HG02840 (cell line): ENCODE measurements around the gene CBX7.
A peak's percentile ranks its signal among the peaks of the same experiment; 100 is the strongest.

Experiments
- ATAC-seq: cut with Tn5 transposase; IDR thresholded peaks from one replicate; pipeline ENCODE4 v1.9.1; 2021; ENCODE audit warnings: mild to moderate bottlenecking, moderate library complexity, moderate number of reproducible peaks; ENCODE audit not compliant: unreplicated experiment, low FRiP score

Gene CBX7

DNA sequence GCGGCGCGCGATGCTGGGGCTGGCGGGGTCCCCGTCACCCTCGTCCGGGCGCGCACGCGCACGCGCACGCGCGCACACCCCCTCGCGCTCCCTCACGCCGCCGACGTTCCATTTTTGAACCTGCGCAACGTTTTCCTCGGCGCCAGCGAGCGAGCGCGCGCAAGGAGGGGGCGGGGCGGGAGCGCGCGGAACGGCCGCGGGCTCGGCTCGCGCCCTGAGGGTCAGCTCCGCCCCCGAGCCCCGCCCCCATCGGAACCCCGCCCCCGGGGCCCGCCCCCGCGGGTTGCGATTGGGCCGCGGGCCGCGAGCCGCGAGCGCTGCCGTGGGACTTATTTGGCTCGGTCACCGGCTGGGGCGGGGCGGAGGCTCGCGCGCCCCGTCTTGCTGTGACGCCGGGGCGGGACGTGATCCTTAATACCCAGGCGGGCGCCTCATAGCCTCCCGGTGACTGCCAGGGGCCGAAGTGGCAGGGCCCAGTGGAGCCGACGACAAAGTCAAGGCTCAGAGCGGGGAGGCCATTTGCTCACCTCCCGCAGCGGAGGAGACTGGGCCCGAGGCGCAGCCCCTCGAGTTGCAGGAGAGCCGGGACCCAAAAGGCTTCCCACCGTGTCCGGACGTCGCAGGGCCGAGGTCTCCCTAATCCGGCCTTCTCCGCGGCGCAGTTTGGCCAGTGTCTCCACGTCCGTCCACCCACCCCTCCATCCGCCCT is at the start of gene CBX7:
TSS of gene CBX7 (minus strand) at position 170 of the 709 bp plus-strand sequence. CDS start 236 bp downstream, outside the sequence.
- peak; percentile 73 for ATAC-seq

DNA sequence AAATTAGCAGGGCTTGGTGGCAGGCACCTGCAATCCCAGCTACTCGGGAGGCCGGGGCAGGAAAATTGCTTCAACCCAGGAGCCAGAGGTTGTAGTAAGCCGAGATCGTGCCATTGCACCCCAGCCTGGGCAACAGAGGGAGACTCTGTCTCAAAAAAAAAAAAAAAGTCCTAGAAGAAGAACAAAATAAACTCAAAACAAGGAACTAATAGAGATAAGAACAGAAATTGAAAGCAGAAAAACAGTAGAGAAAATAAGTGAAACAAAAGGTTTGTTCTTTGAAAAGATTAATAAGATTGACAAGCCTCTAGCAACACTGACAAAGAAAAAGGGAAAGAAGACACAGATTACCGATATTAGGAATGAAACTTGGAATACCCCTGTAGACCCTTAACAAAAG is 45.1 kb upstream of the CBX7 start:
- ATAC-seq: no peak

DNA sequence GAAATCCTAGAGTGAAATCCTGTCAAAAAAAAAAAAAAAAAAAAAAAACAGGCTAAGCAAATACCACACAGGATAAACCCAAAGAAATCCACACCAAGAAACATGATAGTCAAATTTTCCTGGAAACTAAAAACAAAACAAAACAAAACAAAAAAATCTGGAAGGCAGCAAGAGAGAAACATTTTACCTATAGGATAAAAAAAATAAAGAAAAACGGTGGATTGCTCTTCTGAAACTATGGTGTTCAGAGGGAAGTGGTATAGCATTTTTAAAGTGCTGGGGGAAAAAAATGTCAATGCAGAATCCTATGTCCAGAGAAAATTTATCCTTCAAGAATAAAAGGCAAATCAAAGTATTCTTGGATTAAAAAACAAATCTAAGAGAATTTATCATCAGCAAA is 41.6 kb upstream of the CBX7 start:
- ATAC-seq: no peak

DNA sequence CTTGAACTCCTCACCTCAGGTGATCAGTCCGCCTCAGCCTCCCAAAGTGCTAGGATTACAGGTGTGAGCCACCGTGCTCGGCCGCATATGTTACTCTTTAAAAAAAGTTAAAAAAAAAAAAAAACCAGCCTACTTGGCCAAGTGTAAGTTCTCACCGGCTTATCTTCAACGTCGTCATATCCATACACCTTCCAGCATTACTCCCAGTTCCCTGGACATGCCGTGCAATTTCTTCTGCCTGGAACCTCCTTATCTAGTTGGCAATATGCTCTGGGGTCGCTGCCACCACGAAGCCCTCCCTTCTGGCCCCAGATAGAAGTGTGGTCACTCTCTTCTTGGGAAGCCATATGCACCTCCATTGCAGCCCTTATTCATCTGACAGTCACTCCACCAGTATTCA is 36.3 kb upstream of the CBX7 start:
- no peak for ATAC-seq

DNA sequence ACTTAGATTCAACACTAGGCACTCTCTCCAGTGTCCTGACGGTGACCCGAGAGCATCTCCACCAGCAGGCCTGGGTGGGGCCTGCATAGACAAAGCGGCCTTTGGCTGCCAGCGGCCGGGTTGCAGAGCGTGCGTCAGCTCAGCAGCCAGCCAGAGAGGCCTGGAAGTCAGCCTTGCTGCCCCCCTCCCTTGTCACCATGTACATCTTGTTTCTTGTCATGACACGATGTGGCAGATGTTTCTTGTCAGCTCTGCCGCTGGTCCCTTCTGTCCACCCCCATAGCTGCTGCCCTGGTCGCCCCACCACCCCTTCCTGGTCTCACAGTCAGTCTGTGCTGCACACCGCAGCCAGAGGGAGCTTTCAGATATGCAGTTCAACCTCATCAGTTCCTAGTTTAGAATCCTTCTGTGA is 33.1 kb upstream of the CBX7 start:
- no peak for ATAC-seq

DNA sequence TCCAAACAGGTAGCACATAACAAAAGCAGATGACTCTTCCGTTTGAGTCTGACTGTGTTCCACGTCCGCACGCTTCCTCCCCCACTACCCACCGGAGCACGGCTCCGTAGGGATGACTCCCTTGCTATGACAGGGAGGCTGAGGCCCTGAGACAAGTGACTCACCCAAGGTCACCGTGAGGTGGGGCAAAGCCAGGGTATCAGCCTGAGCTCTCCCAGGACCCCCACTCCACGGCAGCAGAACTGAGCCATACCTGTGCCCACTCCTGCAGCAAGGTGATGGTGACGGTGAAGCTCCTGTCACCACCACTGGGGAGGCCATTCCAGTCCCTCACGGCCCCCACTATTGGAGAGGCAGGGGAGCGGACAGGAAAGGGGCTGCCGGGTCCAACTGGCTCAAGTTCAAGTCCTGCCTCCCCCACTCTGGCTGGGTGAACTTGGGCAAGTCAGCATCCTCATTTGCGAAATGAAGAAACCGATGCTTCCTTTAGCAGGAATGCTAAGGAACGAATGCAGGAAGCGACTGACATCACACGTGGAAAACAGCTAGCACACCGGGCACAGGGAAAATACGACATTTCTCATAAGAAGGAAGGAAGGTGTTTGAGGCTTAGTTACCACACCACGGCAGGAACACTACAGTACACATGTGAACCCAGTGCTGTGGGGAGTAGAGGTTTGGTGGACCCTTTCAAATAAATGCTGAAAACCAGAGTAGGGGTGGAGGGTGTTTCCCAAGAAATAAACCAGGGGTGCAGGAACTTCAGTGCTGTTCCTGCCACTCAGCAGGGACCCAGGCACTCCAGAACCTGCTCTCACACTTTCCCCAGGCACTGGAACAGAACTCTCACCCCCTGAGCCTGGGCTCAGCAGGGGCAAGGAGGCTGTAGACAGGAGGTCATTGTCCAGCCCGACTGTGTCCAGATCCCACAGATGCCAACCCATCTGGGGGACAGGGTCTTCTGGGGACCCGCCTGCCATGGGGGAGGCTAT is 32.4 kb upstream of the CBX7 start:
- no peak for ATAC-seq

DNA sequence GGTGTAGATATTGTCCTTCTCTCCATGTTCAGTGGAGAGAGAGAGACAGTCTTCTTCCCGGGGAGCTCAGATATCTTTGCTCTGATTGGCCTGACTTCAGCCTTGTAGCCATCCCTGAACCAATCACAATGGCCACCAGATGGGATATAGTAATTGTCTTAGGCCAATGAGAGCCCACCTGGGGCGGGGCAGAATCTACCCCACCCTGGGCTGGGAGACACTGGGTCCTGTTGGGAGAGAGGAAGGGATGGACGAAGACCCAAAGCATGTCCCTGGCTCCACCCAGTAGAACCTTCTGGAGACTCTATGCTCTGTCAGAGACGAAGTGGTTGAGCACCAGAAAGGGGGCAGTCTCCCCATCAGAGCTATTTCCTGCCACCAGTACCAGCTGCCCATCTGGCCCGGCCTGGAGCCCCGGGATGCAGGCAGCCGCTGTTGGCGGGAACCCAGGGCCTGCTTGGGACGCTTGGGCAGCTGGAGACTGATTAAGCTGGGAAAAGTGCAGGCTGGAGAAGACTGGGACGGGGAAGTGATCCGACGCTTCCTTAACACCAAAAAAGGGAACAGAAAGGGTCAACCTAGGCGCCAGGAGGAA is 31.6 kb upstream of the CBX7 start:
- no peak for ATAC-seq

DNA sequence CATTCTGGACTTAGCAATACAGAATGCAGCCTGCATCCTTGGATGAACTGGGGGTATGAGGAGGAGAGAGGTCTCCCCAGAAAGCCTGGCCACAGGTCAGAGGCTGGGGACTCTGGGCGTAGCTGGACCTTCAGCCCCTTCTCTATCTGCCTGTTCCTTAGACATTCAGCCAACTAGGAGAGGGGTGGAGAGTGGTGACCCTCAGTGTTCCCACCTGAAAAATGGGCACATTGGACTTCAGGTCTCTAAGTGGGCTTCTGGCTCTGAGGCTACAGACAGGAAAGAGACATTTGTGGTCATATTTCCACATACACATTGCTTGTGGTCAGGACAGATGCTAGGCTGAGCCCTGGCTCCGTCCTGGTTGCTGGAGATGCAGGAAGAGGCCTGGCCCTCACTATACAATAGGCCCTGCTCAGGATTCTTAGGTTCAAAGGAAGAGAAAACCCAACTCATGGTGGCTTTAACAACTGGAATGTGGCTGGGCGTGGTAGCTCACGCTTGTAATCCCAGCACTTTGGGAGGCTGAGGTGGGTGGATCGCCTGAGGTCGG is 30.1 kb upstream of the CBX7 start:
- ATAC-seq: no peak

DNA sequence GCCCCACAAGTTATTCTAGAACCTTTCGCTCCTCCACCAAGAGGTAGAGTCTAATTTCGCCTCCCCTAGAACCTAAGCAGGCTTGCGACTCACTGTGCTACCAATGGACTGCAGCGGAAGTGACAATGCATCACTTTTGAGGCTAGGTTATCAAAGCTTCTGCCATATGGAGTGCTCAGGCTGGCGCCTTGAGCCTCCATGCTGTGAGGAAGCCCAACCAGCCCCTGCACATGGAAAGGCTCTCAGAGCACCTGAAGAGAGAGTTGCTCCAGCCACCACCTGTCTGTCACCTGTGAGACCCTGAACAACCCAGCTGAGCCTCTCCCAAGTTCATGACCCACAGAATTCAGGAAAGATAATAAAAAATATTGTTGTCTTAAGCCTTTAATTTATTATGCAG is 29.3 kb upstream of the CBX7 start:
- ATAC-seq: no peak

DNA sequence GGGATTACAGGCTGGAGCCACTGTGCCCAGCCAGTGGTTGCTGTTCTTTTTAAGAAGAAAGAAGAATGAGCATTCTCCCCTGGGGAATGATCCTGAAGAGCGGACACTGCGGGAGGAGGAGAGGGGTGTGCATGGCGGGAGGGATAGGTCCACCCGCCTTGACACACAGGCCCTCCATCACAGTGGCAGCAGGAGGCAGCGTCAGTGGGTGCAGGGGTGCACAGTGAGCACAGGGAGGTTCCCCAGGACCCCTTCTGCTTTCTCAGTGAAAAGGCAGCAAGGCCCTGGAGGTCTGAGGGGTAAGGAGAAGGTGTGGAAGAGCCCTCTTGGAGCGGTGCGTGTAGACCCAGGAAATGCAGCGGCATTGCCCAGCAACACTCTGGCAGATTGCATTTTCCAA is 28.9 kb upstream of the CBX7 start:
- no peak for ATAC-seq

DNA sequence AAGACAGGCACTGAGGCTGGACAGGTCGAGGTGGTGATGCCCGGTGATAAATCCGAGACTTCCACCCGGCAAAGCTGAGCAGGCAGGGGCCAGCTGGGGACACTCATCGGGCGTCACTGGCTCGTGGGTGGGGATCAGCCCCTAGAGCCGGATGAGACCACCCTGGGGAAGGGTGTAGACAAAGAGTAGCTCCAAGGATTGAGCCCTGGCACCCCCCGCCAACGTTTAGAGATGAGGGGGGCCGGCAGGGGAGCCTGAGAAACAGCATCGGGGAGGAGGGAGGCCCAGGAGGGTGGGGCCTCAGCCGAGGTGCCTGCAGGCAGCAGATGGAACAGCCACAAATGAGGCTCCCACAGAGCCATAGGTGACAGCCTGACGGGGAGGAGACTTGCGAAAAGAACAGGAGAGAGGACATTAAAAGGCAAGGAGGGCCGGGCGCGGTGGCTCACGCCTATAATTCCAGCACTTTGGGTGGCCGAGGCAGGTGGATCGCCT is 27.4 kb upstream of the CBX7 start:
- ATAC-seq: no peak

DNA sequence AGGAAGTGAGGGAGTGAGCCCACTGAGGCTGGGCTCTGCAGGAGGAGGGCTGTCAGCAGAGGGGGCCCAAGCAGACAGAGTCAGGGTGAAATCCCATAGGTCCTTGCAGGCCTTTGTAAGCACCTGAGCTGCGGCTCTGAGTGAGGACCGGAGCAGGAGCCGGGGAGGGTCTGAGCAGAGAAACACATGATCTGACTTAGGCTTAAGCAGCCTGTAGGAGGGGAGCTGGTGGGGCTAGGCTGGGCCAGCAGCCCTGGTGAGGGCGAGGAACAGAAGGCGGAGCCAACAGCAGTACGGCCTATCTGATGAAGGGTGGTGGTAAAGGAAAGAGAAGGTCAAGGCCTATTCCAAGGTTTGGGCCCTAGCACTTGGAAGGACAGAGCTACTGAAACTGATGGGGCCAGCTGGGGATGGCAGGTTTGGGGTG is 26.9 kb upstream of the CBX7 start:
- no peak for ATAC-seq

DNA sequence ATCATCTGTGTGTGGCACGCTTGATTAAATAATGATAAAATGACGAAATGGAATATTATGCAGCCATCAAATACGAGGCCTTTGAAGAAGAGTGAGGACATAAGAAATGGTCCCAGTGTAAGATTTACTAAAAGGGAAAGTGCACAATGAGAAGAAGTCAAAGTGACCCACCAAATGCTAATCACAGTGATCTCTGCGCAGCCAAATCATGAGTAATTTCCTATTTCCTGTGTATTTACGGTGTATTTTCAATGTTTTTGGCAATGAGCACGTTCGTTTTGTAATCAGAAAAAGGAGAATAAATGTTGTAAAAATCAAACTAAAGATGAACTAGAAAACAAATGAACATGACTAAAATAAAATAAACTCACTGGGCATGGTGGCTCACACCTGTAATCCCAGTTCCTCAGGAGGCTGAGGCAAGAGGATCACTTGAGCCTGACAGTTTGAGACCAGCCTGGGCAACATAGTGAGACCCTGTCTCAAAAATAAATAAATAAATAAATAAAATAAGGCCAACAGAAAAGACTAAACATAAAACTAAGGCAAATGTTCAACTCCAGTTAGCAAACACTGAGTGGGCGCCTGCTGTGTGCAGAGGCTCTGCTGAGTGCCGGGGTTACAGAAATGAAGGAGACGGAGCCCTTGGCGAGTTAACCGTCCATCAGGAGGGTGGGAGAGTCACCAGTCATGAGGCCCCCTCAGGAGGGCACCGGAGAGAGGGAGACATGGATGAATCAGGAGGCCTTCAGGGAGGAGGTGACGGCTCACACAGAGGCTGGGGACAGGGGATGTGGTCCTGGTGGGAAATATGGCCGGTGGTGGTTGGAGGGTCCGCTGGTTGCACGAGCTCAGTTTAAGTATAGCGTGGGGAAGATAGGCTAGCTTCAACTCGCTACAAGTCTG is 26.0 kb upstream of the CBX7 start:
- ATAC-seq: no peak

DNA sequence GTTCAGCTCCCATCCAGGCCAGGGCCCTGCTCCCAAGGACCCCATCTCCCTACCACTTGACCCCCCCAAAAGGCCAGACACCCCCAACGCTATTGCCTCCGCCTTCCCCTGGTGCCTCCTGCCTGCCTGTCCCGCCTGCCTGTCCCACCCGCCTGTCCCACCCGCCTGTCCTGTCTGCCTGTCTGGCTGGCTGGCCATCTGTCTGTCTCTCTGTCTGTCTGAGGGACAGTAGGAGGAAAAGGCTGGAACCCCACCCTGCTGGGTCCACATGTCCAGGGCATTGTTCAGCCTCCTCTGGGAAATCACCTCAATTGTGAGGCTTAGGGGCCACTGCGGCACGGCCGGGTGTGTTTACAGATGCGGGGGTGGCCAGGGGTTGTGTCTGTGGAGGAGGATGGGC is 25.3 kb upstream of the CBX7 start:
- no peak for ATAC-seq

DNA sequence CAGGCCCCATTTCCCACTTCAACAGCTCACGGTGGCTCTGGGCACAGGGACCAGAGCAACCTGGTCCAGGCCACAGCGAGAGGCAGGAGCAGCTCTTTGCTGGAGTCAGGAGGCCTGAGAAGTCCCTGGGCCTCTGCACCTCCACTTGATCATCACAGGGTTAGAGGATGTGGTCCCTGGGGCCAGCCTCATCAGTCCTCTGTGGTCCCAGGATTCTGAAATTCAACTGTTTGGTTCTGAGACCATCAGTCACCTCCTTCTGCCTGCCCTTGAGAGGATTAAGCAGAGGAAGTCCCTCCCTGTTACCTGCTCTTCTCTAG is 24.9 kb upstream of the CBX7 start:
- no peak for ATAC-seq

DNA sequence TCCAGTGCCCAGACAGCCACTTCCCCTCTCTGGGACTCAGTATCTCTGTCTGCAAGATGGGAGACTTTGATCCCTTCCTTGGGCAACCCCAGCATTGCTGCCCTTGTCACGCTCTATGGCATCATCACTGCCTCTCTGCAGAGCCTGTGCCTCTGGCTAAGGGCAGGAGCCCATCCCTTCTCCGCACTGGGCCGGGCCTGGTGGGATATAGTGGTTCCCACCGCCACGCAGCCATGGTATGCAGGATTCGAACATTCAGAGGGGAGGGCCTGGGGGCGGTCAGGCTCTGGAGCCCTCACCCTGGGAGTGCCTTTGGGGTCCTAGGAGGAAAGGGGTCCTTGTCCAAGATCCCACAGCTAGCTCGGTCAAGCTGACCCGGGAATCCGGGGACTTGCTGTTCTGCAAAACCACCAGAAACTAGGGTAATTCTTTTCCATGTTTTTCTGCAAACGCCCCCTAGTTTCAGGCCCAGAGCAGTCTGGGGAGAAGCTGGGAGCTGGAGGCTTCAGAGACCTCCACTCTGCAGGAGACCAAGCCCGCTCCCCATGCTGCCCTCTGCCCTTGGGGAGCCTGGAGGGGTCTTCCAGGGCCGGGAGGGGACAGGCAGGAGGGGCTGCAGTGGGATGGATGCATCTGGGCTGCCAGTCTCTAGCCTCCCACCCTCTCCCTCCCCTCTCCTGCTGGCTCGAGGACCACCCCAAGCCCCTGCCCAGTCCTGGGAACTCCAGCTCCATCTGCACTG is 24.4 kb upstream of the CBX7 start:
- ATAC-seq: no peak

DNA sequence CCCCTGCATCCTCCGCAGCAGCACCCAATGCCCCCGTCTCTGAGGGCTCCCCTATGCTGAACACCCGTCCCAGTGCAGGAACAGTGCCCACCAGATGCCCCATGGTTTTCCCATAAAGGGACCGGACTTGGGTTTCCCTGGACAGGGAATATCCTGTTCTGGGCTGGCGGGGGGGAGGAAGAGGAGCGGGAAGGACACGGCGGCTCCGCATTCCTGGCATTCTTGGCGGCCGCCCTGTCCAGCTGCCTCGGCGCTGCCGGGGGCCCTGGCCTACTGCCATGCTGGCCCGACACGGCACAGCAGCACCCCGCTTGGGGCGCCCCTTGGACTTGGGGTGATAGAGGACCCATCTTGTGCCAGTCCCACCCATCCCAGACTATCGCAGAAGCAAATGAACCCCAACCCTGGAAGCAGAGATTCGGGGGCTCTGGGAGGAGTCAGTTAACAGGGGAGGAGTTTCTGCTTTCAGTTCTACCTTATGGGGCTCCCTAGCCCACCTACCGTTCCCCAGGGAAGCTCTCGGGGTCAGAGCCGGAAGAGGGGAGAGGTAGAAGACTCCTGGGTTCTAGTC is 23.7 kb upstream of the CBX7 start:
- no peak for ATAC-seq

DNA sequence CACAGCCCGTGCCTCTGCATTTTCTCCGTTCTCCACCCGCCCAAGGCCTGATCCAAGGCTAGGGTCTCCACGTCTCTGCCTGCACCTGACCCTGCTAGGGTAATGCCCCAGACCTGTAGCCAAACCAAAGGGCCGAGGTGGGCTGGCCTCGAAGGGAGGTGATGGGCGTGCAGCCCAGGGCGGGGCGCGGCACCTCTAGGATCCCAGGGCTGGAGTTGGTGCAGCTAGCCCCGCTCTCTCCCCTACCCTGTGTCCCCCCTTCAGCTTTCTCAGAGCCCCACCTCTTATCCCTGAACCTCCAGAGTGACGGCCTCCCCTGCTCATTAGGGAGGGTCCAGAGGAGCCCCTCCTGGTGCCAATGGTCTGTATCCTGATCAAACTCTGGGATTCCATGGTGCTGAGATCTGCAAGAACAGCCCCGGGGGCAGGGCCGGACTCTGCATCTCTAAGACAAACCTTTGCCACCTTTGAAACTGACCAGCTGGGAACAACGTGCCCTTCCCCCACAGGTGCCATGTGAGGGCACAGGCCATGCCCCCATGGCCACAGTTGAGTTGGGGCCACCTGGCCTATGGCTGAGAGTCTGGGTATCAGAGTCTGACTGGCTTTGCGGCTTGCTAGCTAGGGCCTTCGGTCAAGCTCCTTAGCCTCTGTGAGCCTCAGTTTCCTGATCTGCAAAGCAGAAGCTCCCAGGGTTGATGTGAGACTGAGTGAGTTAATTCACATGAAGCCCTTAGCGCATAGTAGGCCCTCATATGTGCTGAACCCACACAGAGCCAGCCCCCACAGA is 23.1 kb upstream of the CBX7 start:
- no peak for ATAC-seq
